Gastrocnemius medialis (tissue), 4 donors: ENCODE results near the gene RHBDD1. TPM values are rescaled to one million over a fixed set of nuclear protein-coding genes. Genes with fewer than 3 reads are reported as not detected.

ENCODE experiments used
- ATAC-seq, 2 donors: fragments of 150-250 bp; one replicate each; pipeline ENCODE4 v1.9.1; 2016
- DNase-seq, 2 donors: peaks; one replicate each; pipeline ENCODE4 v3.0.0-alpha.2; 2019
- H3K27ac ChIP-seq, 4 donors: fragments of 200-600 bp; sonication (generic); 1 replicate in 1 of 4; 2 replicates in 3 of 4; pipeline ENCODE4 v1.5.1; 2016 to 2018; ENCODE audit warnings: mild to moderate bottlenecking in 2 of 4, moderate library complexity in 1 of 4
- H3K27me3 ChIP-seq, 3 donors: fragments of 200-600 bp; sonication (generic) in 2 of 3; 1 replicate in 1 of 3; 2 replicates in 2 of 3; pipeline versions ENCODE4 v1.5.1 to v1.6.0; 2016 to 2019; ENCODE audit warnings: mild to moderate bottlenecking in 1 of 3, moderate library complexity in 1 of 3
- H3K36me3 ChIP-seq, 2 donors: fragments of 200-600 bp; sonication (generic) in 1 of 2; one replicate each; pipeline ENCODE4 v1.5.1; 2017 to 2018
- H3K4me1 ChIP-seq, 2 donors: fragments of 200-600 bp; sonication (generic) in 1 of 2; one replicate each; pipeline ENCODE4 v1.5.1; 2016 to 2017; ENCODE audit warnings: mild to moderate bottlenecking in 2 of 2
- H3K4me3 ChIP-seq, 4 donors: fragments of 200-600 bp; sonication (generic) in 3 of 4; 1 replicate in 1 of 4; 2 replicates in 3 of 4; pipeline ENCODE4 v1.5.1; 2016 to 2019; ENCODE audit warnings: mild to moderate bottlenecking in 2 of 4
- H3K9me3 ChIP-seq, 3 donors: fragments of 200-600 bp; sonication (generic) in 2 of 3; 1 replicate in 1 of 3; 2 replicates in 2 of 3; pipeline ENCODE4 v1.5.1; 2016 to 2019
- POLR2A ChIP-seq, 2 donors: fragments of 450-650 bp; IDR thresholded peaks; one replicate each; pipeline ENCODE4 v1.6.1; 2017; ENCODE audit warnings: antibody characterized with exemption in 2 of 2, mild to moderate bottlenecking in 2 of 2, moderate library complexity in 2 of 2
- in situ Hi-C, 4 donors: fragments of 200-750 bp; cut with MboI; loops; one replicate each; pipeline versions ENCODE4 v1.15.0 to v1.8.0; 2017; ENCODE audit warnings: low sequenced_read_pairs in 4 of 4
- intact Hi-C: fragments of 100-400 bp; cut with DNase I; formaldehyde crosslinking; loops from one replicate; pipeline ENCODE4 v1.15.1; 2023; ENCODE audit warnings: low total_unique reads
- total RNA-seq, 4 donors: library from RNA; depleted of rRNA; stranded (reverse); fragments of >200 nt; gene quantifications; one replicate each; pipeline versions ENCODE4 v1.1.0 to v1.2.3, GENCODE V29; 2016
- TF ChIP-seq, protein P1 (sequence below), 5 experiments: fragments of 450-650 bp in 3 of 5; fragments of 200-600 bp in 2 of 5; sonication (generic) in 2 of 5; IDR thresholded peaks in 4 of 5; conservative IDR thresholded peaks in 1 of 5; 1 replicate in 4 of 5; 2 replicates in 1 of 5; pipeline ENCODE4 v1.5.1; 2016 to 2019; ENCODE audit warnings: antibody characterized with exemption in 5 of 5, mild to moderate bottlenecking in 3 of 5, moderate library complexity in 3 of 5

The RHBDD1 gene
- total RNA-seq, 4 donors from 2014 or later: 6.2 to 14.2 (median 8.7) TPM

DNA sequence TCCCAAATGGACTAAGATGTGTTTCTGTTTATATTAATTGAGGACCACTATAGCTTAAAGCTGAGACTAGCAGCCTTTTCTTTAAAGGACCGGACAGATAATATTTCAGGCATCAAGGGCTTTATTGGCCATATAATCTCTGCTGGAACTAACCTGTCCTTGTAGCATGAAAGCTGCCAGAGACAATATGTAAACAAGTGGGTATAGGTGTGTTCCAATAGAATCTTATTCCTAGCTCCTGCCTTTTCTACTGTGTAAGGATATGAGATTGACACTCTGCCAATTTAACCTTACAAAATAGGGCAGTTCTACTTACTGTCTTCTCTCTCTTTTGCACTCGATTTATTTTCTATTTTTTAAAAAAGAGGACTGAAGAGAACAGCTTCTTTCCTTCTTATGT lies 74.0 kb downstream of the RHBDD1 start:
- no peak for TF ChIP-seq POLR2A (IDR thresholded peaks at IDR 0.05)
- TF ChIP-seq, protein P1, sequence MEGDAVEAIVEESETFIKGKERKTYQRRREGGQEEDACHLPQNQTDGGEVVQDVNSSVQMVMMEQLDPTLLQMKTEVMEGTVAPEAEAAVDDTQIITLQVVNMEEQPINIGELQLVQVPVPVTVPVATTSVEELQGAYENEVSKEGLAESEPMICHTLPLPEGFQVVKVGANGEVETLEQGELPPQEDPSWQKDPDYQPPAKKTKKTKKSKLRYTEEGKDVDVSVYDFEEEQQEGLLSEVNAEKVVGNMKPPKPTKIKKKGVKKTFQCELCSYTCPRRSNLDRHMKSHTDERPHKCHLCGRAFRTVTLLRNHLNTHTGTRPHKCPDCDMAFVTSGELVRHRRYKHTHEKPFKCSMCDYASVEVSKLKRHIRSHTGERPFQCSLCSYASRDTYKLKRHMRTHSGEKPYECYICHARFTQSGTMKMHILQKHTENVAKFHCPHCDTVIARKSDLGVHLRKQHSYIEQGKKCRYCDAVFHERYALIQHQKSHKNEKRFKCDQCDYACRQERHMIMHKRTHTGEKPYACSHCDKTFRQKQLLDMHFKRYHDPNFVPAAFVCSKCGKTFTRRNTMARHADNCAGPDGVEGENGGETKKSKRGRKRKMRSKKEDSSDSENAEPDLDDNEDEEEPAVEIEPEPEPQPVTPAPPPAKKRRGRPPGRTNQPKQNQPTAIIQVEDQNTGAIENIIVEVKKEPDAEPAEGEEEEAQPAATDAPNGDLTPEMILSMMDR (IDR thresholded peaks at IDR 0.05 in 4 of 5, conservative IDR thresholded peaks at IDR 0.05 in 1 of 5): no peak
- intact Hi-C loops (no loop called here), in situ Hi-C loops (no loop called here)
- H3K9me3 ChIP-seq: no peaks in the 10 kb centered on the region
- H3K4me1 ChIP-seq: no peaks in the 10 kb centered on the region
- ATAC-seq (no peak), DNase-seq (no peak)
- no peak overlapping the region for H3K4me3 ChIP-seq
- H3K27me3 ChIP-seq: no peaks in the 10 kb centered on the region
- H3K27ac ChIP-seq: no peak overlapping the region
- peaks cover 0 to 4% of the 10 kb centered on the region in 2 donors for H3K36me3 ChIP-seq

GRCh38 chr2:226910384-226910783 lies 74.5 kb downstream of the RHBDD1 start:
- Histone ChIP-seq H3K9me3 (no peaks in the 10 kb centered on the region), H3K27ac (no peak overlapping the region), H3K4me1 (no peaks in the 10 kb centered on the region), H3K36me3 (peaks cover 0 to 4% of the 10 kb centered on the region in 2 donors), H3K27me3 (no peaks in the 10 kb centered on the region), H3K4me3 (no peak overlapping the region)
- in situ Hi-C loops (no loop called here), intact Hi-C loops (no loop called here)
- ATAC-seq: no peak
- no peak for TF ChIP-seq POLR2A (IDR thresholded peaks at IDR 0.05)
- TF ChIP-seq, protein P1 (IDR thresholded peaks at IDR 0.05 in 4 of 5, conservative IDR thresholded peaks at IDR 0.05 in 1 of 5): no peak
- no peak for DNase-seq

DNA sequence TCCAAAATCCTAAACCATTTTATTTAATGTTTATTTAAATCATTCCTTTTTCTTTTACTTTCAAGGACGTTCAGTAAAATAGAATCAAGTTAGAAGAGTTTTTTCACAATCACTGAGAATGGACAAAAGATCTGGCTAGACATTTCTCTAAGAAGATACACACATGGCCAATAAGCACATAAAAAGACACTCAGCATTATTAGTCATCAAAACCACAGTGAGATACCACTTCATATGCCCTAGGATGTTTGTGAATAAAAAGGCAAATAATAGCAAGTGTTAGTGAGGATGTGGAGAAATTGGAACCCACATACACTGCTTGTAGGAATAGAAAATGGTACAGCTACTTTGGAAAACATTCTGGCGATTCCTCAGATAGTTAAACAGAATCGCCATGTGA lies 76.1 kb downstream of the RHBDD1 start:
- no peaks in the 10 kb centered on the region for H3K9me3 ChIP-seq
- in situ Hi-C loops (no loop called here), intact Hi-C loops (no loop called here)
- peaks cover 0 to 4% of the 10 kb centered on the region in 2 donors for H3K36me3 ChIP-seq
- H3K27me3 ChIP-seq: no peaks in the 10 kb centered on the region
- no peaks in the 10 kb centered on the region for H3K4me1 ChIP-seq
- H3K27ac ChIP-seq: no peak overlapping the region
- H3K4me3 ChIP-seq: no peak overlapping the region
- TF ChIP-seq POLR2A (IDR thresholded peaks at IDR 0.05): no peak
- TF ChIP-seq, protein P1 (IDR thresholded peaks at IDR 0.05 in 4 of 5, conservative IDR thresholded peaks at IDR 0.05 in 1 of 5): no peak
- DNase-seq (no peak), ATAC-seq (no peak)

GRCh38 chr2:226913641-226914040 lies 77.8 kb downstream of the RHBDD1 start:
- no peaks in the 10 kb centered on the region for H3K9me3 ChIP-seq
- DNase-seq (no peak), ATAC-seq (no peak)
- H3K4me3 ChIP-seq: no peak overlapping the region
- intact Hi-C loops (no loop called here), in situ Hi-C loops (no loop called here)
- TF ChIP-seq, protein P1 (IDR thresholded peaks at IDR 0.05 in 4 of 5, conservative IDR thresholded peaks at IDR 0.05 in 1 of 5): no peak
- TF ChIP-seq POLR2A (IDR thresholded peaks at IDR 0.05): no peak
- H3K4me1 ChIP-seq: no peaks in the 10 kb centered on the region
- H3K27ac ChIP-seq: no peak overlapping the region
- H3K27me3 ChIP-seq: no peaks in the 10 kb centered on the region
- H3K36me3 ChIP-seq: peaks cover 0 to 4% of the 10 kb centered on the region in 2 donors

- Histone ChIP-seq H3K27me3 (no peaks in the 10 kb centered on the region), H3K4me3 (no peak overlapping the region), H3K9me3 (no peaks in the 10 kb centered on the region), H3K4me1 (no peaks in the 10 kb centered on the region), H3K27ac (no peak overlapping the region), H3K36me3 (no peaks in the 10 kb centered on the region)
- intact Hi-C loops (no loop called here), in situ Hi-C loops (no loop called here)
- TF ChIP-seq, protein P1 (IDR thresholded peaks at IDR 0.05 in 4 of 5, conservative IDR thresholded peaks at IDR 0.05 in 1 of 5): no peak
- no peak for TF ChIP-seq POLR2A (IDR thresholded peaks at IDR 0.05)
- ATAC-seq: no peak
- no peak for DNase-seq
These were observed 80.0 kb downstream of the RHBDD1 start for GRCh38 chr2:226915846-226916360.
